Stimulated activated CD8-positive, alpha-beta memory T cell treated with anti-CD3 and anti-CD28 coated beads, Interleukin-15, amount 100 ng/mL, for 1 hour (primary cell): ENCODE results near the gene GXYLT1.
A peak's percentile ranks its signal among the peaks of the same experiment; 100 is the strongest.
"Not testable (repeated sequence)": the region's sequence is repeated elsewhere in the genome, so short reads cannot be mapped to it uniquely, and the experiment has no call there.

ENCODE experiments used
- DNase-seq: peaks from one replicate; pipeline ENCODE4 v3.0.0-alpha.2; 2020; ENCODE audit warnings: low read depth

GXYLT1 gene, protein sequence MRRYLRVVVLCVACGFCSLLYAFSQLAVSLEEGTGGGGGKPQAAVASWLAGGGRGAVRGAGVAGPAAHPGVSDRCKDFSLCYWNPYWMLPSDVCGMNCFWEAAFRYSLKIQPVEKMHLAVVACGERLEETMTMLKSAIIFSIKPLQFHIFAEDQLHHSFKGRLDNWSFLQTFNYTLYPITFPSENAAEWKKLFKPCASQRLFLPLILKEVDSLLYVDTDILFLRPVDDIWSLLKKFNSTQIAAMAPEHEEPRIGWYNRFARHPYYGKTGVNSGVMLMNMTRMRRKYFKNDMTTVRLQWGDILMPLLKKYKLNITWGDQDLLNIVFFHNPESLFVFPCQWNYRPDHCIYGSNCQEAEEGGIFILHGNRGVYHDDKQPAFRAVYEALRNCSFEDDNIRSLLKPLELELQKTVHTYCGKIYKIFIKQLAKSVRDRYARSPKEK

DNA sequence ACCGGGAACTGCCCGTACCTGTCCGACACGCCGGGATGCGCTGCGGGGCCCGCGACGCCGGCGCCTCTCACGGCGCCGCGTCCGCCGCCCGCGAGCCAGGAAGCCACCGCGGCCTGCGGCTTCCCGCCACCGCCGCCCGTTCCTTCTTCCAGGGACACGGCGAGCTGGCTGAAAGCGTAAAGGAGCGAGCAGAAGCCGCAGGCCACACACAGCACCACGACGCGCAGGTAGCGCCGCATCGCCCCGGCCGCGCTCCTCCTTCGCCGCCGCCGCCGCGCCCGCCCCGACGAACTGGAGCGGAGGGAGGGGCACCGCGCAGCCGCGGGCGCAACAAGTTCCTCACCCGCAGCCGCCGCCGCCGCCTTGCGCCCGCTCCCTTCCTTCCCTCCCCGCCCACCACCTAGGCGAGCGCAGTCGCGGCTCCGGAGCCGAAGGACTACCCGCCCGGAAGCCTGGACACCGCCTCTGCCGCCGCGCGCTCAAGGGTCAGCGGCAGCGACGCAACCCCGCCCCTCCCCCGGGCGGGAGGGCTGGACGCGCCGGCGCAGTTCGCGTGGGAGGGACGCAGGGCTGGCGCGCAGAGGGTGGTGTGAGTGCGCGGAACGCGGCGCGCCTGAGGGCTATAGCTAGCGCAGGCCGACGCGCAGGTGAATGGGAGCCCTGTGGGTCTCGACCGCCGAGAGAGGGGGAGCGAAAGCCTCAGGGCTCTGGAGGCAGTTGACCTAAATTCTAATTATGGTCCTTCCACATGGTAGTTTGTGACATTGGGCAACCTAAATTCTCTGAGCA lies at the start of gene GXYLT1:
GXYLT1 (minus strand) TSS at position 467 of the 789 bp plus-strand sequence; CDS start at position 239, 228 bp downstream.
- DNase-seq: peak; percentile 44

DNA sequence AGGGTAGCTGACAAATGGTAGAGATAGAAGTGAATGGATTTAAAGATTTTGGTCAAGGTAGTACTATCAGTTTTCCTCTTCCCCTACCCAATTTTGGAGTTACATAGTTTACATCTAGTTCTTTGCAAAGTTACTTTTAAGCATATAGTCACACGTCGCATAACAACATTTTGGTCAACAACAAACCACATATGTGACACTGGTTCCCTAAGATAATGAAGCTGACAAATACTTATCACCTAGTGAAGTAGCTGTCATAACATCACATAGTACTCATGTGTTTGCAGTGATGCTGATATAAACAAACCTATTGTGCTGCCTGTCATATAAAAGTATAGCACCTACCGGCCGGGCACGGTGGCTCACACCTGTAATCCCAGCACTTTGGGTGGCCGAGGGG lies 48.0 kb upstream of the GXYLT1 start:
- DNase-seq: no peak

GRCh38 chr12:42192258-42192657 lies 47.6 kb upstream of the GXYLT1 start:
- no peak for DNase-seq

GRCh38 chr12:42190376-42190775 lies 45.7 kb upstream of the GXYLT1 start:
- DNase-seq: no peak

DNA sequence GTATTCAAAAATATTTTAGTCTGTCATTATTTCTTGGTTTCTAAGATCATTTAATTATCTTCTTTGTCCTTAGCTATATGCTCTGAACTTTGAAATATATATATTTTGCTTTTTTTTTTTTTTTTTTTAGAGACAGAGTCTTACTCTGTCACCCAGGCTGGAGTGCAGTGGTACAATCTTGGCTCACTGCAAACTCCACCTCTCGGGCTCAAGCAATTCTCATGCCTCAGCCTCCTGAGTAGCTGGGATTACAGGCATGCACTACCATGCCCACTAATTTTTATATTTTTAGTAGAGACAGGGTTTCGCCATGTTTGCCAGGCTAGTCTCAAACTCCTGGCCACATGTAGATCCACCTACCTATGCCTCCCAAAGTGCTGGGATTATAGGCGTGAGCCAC lies 43.6 kb upstream of the GXYLT1 start:
- not testable (repeated sequence) for DNase-seq

DNA sequence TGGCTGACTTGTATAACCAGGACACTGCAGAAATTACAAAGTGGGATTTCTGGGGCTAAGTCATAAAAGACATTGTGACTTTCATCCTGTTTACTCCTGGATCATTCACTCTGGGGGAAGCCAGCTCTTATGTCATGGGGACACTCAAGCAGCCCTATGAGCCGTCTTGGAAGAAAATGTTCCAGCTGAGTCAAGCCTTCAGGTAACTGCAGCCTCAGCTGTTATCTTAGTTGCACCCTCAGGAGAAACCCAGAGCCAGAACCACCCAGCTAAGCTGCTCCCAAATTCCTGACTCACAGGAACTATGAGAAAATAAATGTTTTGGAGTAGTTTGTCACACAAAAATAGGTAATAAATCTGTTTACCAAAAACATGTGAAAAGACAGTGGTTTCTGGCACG lies 43.1 kb upstream of the GXYLT1 start:
- no peak for DNase-seq

- DNase-seq: no peak
Observed at GRCh38 chr12:42186793-42187192, 42.1 kb upstream of the GXYLT1 start.

- DNase-seq: no peak
Observed at GRCh38 chr12:42182394-42182793, 37.7 kb upstream of the GXYLT1 start.

DNA sequence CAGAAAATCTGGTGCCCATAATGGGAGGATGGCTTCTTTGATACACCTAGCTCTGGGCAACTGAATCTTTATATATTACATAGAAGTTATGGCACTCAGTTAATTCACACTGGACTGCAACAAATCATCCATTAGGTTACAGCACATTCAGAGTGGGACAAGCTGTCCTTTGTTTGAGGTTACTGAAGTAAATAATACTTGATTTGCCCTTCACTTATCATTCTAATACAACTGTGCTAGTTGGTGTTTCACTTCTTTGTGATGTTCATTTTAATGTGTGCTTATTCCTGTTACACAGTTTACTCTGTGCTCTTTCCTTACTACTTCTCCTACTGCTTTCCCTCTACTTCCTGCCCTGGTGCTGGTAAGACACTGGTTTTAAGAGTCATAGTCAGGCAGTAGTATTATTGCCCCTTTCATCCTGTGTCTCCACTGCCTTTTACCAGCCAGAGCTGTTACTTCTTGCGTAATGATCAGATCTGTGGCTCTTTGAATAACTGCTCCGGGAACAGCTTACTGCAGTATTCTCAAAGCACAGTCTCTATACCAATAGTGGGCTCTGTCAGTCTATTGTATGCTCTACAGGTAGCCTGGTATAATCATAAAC lies 36.4 kb upstream of the GXYLT1 start:
- no peak for DNase-seq

GRCh38 chr12:42178101-42178500 lies 33.4 kb upstream of the GXYLT1 start:
- DNase-seq: no peak

- DNase-seq: no peak
Observed at GRCh38 chr12:42174978-42175377, 30.3 kb upstream of the GXYLT1 start.

- no peak for DNase-seq
Observed at GRCh38 chr12:42173961-42174521, 29.4 kb upstream of the GXYLT1 start.

- no peak for DNase-seq
Observed at GRCh38 chr12:42172441-42173210, 28.0 kb upstream of the GXYLT1 start.

DNA sequence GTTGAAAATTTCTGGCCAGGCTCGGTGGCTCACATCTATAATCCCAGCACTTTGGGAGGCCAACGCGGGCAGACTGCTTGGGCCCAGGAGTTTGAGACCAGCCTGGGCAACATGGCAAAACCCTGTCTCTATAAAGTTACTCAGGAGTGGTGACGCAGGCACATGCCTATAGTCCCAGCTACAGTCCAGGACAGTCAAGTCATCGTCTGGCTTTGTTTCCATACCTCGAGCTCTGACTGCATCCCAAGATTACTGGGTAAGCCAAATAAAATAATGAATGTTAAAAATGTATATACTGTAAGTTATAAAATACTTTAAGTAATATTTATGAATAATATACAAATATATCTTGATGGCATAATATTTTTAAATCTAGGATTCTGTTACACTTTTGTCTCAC lies 23.0 kb upstream of the GXYLT1 start:
- no peak for DNase-seq

GRCh38 chr12:42166501-42166900 lies 21.8 kb upstream of the GXYLT1 start:
- DNase-seq: no peak

GRCh38 chr12:42163913-42164312 lies 19.2 kb upstream of the GXYLT1 start:
- no peak for DNase-seq

GRCh38 chr12:42162965-42163364 lies 18.3 kb upstream of the GXYLT1 start:
- DNase-seq: no peak

DNA sequence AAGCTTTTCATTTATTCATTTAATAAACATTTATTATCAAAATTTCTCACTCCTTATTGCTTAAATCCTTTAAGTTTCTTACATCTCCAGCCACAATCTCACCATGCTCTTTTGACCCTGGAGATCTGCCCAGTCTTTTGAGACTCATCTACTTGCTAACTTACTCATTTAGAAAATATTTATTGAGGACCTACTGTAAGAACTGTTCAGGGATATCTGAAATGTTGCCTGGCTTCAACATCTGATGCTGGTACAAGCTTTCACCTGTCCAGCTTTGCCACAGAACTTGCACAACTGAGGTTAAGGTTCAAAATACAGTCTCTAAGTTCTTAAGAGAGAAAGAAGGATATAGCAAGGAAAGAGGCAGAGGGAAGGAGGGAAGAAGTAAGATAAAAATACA lies 17.5 kb upstream of the GXYLT1 start:
- DNase-seq: no peak

DNA sequence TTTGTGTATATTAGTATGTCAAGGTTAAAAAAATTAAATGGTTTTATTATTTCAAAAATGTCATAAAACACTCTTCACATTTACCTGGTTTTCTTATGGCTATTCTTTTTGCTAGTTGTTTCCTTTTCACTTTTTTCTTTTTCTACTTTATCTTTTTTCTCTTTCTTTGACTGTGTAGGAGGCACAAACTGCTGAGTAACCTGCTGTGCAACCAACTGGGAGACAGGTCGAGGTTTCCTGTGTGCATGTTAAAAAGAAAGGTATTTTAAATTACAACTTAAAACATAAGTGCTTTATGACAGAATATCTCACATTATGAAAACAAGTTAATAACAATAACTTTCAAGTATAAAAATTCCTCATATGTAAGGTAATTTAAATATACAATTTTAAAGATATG lies 16.9 kb upstream of the GXYLT1 start:
- no peak for DNase-seq

DNA sequence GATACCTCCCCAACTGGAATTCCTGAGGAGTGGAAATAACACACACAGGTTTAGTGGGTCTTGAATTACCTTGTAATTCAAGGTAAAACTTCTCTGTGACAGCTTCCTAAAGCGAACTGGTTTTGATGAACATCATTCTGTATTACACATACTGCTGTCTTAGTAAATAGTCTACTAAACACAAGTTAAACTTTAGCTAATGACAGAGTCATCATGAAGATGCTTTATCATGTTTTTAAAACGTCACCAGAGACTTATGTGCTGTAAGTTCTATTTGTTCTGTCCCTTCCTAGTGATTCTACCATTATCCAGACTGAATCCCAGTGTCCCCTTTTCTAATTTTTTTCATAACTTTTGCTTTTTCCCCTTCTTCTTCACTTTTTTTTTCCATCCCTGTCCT lies 11.6 kb upstream of the GXYLT1 start:
- DNase-seq: no peak

DNA sequence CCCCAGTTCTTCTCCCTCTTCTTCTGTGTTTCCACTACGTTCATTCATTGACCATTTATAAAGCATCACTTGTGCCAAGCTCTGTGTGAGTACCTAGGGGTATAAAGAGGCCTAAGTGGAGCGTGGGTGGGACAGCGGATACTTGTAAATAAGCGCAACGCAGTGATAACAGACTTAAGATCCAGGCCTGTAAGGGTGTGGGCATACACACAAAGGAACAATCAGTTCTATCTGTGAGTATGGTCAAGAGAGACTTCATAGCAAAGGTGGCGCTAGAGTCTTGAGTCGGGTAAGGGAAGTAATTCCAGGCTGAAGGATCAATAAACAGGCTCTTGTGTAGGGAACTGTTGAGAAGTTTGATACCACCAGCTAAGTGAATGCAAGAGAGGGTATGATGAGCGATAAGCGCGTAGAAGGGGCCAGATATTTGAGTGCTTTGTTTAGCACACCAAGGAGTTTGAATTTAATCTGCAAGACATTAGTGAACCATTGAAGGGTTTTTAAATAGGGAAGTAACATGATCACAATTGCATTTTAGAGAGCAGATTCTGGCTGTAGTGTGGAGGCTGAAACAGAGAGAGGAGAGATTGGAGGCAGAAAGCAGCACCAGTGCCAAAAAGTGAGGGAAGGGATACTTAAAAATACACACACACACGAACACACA lies 1.0 kb upstream of the GXYLT1 start:
- DNase-seq: no peak
